ENCODE measurements around the gene RGSL1.

RGSL1 gene

DNA sequence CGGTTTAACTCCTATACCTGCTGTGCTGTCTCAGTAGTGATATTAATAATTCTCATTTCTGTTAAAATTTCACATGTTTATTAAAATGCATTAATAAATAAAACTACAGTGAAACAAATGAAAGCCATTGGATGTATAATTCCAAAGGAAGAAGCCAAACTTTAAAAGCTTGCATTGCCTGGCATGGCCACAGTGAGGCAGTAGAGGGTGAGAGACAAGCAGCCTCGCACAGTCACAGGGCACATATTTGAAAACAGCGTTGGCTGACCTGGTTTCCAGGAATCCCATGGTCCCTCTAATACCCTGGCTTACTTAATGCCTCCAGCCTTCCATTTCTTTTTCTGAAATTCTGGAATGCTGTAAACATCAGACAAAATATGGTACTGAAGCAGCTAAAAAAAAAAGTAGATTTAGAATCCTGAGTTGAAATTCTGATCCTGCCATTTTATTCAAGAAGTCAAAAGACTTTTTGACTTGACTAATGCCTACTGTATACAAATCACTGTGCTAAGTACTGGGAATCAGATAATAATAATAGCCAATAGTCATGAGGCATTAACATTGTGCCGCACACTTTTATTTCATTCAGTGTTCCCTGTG lies 145.8 kb downstream of the RGSL1 start:
- DNase-seq, result no peak

DNA sequence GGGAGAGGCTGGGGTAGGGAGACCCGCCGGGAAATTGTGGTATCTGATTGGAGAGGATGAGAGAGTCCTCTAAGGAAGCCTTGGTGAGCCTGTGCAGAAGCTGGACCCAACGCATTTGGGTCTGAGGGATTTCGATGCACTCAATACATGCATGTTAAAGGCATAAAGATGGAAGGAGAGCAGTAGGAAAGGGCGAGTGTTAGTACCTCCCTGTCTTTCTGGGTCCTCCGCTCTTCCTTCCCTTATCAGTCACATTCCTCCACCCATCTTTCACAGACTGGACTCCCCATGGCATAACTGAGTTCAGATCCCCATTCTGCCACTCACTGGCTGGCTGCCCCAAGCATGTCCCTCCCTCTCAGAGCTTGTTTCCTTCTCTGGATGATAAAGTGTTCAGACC lies 147.0 kb downstream of the RGSL1 start:
- DNase-seq, result no peak

DNA sequence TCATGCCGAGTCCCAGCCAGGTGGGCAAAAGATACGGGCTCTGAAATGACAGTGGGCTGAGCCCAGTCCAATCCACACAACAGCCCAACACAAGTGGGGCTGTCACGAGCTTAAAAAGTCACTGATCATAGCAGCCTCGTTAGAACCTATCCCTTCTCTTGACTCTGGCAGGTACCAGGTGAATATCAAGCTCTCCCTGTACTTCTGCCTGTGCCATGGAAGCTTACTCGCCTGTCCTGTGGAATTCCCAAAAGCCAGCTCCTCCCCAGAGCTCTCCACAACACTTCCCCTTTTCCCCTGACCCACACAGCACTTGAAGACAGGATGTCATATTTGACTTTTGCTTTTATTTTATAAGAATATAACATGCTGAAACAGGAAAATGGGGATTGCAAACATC lies 148.3 kb downstream of the RGSL1 start:
- no peak for DNase-seq

DNA sequence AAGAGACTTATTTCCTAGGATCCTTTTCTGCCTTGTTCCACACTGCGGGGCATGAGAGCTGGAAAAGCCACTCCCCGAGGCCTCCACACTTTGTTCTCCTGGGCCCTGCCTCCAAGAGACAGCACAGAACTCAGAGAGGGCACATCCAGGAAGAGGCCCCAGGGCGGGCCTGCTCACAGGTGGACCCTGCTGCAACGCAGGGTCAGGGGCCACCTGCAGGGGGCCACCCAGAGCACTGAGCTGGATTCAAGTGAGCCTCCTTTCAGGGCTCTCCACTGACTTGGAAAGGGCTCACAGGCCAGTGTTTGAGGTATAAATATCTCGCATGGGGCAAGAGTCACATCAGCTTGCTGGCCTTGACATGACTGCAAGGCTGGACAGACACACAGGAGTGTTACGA lies 149.4 kb downstream of the RGSL1 start:
- no peak for DNase-seq

DNA sequence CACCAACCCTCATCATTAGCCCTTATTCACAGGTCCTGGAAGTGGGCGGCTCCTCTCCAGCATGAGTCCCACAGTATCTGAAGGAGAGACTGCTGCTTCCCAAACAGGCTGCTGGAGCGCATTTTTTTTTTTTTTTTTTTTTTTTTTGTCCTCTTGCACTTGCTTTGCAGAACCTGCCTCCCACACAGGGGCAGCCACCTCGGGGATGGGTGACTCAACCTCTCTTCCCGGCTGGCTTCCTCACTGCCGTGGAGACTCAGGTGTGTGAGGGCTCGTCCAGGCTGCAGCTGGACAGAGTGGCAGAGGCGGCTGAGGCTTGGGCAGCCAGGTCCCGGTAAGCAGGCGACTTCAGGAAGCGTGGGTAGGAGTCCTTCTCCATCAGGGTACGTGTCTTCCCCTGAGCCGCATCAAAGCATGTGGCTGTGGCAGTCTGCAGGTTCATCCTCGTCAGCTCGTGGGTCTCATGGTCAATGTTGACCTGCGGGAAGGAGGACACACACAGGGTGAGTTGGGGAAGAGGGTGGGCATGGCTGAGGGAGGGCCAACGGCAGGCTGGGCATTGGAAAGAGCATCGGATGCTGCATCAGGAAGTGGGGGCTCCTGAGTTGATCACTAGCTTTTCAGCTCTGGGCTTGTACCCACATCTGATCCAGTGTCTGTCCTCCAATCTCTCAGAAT lies 150.2 kb downstream of the RGSL1 start:
- no peak for DNase-seq

DNA sequence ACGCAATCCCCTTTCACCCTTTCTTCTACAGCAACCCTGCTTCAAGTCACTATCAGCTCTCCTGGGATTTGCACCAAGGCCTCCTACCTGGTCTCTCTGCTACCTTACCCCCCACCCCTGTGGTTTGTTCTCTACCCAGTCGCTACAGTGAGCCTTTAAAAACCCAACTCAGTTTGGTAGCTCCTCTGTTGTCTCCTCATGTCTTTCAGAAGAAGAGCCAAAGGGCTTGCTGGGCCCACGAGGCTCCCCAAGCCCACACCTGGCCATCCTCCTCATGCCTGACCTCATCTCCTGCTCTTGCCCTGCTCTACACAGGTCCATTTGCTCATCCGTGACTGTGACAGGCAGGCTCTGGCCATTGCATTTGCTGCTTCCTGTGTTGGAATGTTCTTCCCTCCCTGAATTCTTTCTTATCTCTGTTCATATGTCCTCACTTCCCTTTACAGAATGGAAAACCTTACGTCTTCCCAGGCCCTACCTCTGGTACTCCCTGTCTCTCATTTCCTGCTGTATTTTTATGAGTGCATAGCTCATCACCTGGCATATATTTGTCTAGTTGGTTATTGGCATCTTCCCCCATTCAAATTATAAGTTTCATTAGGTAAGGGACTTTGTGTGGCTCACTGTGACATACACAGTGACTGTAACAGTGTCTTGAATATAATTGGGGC lies 150.9 kb downstream of the RGSL1 start:
- DNase-seq, result no peak

DNA sequence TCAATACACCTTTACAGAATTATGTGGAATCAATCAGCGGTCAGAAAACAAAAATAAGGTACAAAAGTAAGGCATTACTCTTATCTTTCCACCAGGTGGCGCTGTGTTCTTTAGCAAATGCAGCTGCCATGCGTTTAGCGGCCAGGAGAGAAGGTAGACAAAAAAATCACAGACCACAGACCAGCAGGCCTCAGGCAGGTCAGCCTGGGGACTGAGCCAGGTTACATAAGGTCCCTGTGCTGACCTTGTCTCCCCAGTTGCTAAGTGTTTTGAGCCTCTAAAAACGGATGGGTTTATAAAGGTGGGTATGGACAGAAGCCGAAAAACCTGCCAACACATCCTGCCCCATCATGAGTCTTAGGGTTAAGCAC lies 151.5 kb downstream of the RGSL1 start:
- peak; percentile 37 for DNase-seq

DNA sequence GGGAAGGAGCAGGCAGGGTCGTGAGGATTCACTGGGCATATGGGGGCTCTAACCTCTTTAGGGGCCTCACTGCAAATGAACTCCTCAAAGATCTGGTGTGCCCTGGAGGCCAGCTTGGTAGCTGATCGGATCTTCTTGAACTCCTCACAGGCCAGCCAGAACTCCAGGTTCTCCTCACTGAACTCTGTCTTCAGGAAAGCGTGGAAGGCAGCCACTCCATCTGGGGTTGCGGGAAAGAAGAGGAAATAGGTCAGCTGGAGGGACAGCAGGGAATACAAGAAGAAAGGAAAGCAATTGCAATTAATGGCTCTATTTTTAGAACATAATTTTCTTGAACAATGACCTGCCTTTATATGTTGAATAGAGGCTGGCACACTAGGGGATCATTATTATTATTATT lies 152.0 kb downstream of the RGSL1 start:
- DNase-seq, result no peak

DNA sequence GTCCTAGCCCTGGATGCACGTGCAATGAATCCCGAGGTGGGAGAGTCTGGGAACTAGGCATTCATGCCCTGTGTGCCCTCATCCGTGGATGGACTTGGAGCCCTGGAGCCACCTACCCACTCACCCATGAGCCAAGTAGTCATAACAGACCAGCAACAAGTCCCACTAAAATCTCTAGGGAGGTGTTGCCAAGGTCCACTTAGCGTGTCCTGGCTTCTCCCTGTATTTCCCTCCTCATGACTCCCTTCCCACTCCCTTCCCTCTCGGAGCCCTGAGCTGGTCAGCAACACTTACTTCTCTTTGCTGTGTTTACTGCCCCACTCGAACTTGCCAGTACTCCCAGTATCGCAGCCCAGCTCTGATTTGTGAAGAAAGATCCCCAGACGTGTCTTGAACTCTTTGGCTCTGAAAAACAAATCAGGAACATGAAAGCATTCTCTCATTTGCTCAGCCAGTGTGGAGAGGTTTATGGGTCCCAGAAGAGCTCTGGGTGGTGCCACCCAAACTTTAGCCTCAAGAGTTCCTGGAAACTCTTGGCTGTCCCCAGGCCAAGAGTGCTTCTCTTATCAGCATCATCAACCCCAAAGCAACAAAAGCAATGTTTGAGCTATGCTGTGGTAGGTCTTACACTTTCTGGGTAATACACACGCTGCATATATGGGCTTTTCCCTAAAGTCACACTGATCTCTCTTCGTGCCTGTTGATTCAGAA lies 153.1 kb downstream of the RGSL1 start:
- no peak for DNase-seq

DNA sequence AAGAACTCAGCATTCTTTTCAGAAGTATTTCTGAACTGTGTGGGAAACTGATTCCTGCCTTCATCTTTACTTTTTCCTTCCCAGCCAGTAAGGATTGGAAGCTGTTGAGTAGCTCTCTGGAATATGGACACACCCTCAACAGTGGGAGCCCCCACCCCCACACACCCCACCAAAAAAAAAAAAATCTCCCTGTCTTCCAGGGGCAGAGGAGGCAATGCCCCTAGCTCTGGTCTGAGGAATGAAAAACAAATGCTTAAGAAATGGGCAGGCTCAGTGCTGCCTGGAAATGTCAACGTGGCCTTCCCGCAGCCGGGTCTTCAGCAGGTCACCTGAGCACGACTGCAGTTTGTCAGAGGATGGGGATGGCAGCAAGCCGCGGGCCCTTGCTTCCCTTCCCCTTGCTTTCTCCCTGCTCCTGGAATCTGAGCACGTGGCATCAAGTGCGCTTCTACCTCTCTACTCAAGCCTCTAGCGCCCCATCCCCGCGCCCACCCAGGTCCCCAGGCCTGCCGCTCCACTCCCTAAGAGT lies 153.8 kb downstream of the RGSL1 start:
- no peak for DNase-seq

DNA sequence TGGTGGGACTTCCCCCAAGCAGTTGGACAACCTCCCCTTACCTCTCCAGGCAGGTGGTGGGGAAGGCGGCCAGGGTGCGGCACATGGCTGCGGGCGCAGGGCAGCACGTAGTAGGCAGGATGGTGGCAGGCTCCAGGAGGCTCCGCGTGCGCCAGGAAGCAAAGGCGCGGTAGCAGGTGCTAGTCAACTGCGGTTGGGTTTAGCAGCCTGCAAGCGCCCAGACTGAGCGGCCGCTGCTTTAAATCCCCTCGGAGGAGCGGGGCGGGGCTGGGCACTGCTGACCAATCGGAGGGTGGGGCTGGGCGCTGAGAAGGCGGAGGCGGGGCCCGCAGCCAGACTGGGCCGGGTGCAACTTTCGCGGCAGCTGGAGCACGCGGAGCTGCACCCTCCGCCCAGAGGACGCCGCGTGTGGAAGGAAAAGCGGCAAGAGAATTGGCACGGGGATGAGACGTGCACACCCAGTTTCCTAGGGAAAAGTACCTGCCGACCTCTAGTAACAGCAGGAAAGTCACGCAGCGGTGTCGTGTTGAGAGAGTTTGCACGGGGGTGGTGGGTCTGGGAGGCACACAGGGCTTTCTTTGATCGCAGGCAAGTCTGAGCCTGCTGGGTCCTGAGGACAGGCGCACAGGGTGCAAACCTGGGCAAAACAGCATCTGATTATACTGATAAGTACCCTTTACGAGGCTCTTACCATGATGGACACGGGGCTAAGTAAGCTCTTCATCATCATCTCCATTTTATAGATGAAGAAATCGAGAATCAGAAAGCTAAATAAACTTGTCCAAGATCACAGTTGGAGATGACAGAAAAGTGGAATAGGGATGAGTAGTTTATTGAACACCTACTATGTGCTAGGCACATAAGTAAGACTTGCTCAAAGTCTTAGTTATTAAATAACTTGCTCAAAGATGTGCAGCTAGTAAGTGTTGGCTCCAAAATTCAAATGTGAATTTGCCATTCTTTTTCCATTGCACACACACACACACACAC lies 154.5 kb downstream of the RGSL1 start, which contains the start of gene RGS16:
Gene RGS16 (minus strand): TSS at position 215 of the 990 bp plus-strand sequence. CDS start 130 bp downstream, at position 85.
- peak; percentile 59 for DNase-seq

DNA sequence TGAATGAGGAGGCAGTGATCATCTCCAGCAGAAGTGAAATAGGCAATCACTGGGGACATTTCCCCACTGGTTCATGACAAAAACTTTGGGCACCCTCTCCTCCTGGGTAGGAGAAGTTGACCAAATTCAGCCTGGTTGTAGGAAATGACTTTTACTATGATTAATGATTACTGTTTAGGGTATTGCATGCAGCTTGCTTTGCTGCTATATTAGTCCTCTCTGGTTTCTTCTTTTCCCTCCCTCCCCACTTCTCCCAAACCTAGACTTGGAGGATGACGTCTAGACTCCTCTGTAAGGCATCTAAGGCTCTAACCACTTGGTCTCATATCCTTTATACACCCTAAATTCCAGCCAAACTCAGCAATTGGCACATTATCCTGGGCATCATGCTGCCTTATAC lies 157.6 kb downstream of the RGSL1 start:
- no peak for DNase-seq

DNA sequence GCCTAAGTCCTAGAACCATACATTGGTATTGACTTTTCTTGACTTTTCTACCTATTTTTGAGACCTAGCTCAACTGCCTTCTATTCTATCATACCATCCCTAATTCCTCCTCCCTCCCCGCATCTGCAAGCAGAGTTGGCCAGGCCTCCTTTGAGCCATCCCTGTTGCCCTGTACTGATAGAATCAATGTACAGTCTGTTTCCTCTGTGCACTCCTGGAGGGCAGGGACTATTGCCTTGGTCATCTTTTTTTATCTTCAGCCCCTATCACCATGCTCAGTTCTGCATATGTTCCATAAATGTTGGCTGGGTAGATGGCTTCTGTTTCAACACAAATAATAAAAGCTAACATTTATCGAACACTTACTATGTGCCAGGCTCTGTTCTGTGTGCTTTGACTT lies 158.3 kb downstream of the RGSL1 start:
- DNase-seq, result no peak

DNA sequence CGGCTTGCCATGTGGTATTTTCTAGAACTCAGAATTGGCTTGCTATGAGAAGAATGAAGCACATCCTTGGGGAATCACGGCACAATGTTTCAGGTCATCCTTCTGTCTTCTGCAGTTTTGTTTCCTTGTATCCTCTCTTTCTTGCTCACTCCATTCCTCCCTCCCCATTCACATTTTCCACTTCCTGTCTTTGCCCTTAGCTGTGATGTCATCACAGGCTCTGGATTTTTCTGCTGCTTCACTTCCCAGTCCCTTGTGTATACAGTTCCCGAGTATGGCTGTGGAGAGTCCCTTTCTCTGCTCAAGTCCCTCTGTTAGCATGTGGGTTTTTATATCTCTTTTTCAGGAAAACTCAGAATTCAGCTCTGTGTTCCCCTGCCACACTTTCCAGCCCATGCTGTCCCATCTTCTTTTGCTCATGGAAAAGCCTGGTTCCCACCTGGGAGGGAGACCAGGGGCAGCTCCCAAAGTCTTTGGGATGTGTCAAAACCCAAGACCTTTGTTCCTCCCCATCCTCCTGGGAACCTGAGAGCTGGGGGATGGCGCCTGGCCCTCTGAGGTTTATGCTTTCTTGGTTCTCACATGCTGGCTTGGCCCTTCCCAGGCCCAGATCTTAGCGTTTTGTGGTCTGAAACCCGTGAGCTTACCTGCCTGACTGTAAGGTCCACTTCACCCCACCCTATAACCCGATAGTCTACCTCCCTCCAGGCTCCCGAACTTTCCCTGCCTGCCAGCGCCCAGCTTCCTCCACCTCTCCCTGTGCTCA lies 159.1 kb downstream of the RGSL1 start:
- DNase-seq, result no peak

Measured in NCI-H1436 treated with DMSO at 0.1 percent for 48 hours (cell line).